Keratinocyte (primary cell): Measurements from ENCODE around the gene SRD5A3.

Source experiments
- CTCF ChIP-seq, 3 experiments: IDR thresholded peaks in 1 of 3; conservative IDR thresholded peaks in 1 of 3; optimal IDR thresholded peaks in 1 of 3; 2 replicates in 2 of 3; 3 replicates in 1 of 3; pipeline versions ENCODE3 to v1.5.1; 2011; ENCODE audit warnings: low read length in 3 of 3, mild to moderate bottlenecking in 3 of 3, moderate library complexity in 2 of 3, control low read depth in 1 of 3, inconsistent platforms in 1 of 3; ENCODE audit not compliant: insufficient read depth in 2 of 3; ENCODE audit errors: extremely low read depth in 1 of 3
- EZH2 ChIP-seq: IDR thresholded peaks from one replicate; pipeline ENCODE4 v1.6.1; 2012; ENCODE audit warnings: inconsistent platforms, mild to moderate bottlenecking, low read length, moderate library complexity

GRCh38 chr4:55364691-55365344 lies 18.8 kb downstream of the SRD5A3 start:
- no peak for TF ChIP-seq CTCF (optimal IDR thresholded peaks at IDR 0.05 in 1 of 3, IDR thresholded peaks at IDR 0.05 in 1 of 3, conservative IDR thresholded peaks at IDR 0.05 in 1 of 3; ENCODE audit: extremely low read depth in 1 of 3, insufficient read depth in 2 of 3, low read length in 3 of 3)
- no peak for TF ChIP-seq EZH2
